KOPT-K1 (cell line): Measurements from ENCODE around the gene KRTAP3-1.
"Not testable (repeated sequence)": the region's sequence is repeated elsewhere in the genome, so short reads cannot be mapped to it uniquely, and the experiment has no call there.

Experiments
- H3K27ac ChIP-seq: fragments of 200-600 bp; sonication (generic); 2 replicates; pipeline ENCODE4 v1.5.1; 2016; ENCODE audit warnings: antibody characterized with exemption, mild to moderate bottlenecking, low read depth, low read length; ENCODE audit not compliant: poor library complexity, severe bottlenecking
- H3K36me3 ChIP-seq: fragments of 200-600 bp; sonication (generic); 2 replicates; pipeline ENCODE4 v1.5.1; 2017; ENCODE audit warnings: antibody characterized with exemption, mild to moderate bottlenecking, low read length, moderate library complexity; ENCODE audit not compliant: insufficient read depth
- H3K9me3 ChIP-seq: fragments of 200-600 bp; sonication (generic); 2 replicates; pipeline ENCODE4 v1.5.1; 2017; ENCODE audit warnings: antibody characterized with exemption, low read length, mild to moderate bottlenecking; ENCODE audit not compliant: insufficient read depth, poor library complexity, severe bottlenecking

The KRTAP3-1 gene

DNA sequence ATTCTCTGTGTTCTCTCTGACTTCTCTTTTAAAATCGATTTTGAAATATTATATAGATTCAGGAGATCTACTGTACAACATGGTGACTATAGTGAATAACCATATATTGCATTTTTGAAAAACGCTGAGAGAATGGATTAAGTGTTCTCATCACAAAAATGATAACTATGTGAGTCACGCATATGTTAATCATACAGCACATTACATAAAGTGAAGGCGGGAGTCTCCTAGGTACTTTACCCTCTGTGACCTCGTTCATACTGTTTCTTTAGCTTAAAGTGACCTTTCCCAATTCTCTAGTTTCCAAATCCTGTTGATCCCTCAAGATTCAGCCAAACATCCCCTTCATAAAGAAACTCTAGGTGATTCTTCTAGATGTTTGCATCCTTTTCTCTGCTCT, 6.1 kb downstream of the KRTAP3-1 start:
- no peaks in the 10 kb centered on the region for H3K9me3 ChIP-seq
- no peaks in the 10 kb centered on the region for H3K36me3 ChIP-seq
- no peak overlapping the region for H3K27ac ChIP-seq

DNA sequence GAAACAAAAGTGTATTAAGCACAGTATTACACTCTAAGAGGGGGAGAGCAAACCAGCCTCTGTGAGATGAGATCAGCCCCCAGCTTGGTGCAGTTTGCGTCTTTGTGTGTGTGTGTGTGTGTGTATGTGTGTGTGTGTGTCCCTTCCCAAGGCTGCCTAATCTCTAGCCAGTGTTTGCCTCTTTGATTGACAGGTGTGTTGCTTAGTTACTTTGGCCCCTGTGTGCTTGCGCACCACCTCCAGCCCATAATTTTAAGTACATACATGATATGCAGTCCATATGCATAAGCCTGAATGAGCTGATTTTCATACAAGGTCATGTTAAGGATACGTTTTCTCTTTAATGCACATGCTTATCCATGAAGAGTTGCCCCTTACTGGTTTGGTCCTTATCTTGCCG, 7.1 kb downstream of the KRTAP3-1 start:
- no peaks in the 10 kb centered on the region for H3K36me3 ChIP-seq
- no peak overlapping the region for H3K27ac ChIP-seq
- H3K9me3 ChIP-seq = no peaks in the 10 kb centered on the region

DNA sequence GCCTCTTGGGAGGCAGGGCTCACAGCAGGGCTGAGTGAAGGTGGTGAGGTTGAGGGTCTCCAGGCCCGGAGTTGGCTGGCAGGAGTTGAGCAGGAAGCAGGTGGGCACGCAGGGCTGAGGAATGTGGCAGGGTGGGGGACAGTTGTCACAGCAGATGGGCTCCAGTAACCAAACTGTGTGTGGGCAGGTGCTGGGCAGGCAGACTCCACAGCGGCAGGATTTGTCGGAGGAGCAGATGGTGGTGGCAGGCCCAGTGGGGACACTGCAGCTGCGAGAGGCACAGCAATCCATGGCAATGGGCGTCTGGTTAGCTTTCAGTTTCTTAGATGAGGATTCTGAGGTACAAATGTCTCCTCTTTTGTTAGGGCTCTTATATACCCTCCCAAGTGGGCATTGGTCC, 9.4 kb downstream of the KRTAP3-1 start, which contains the start of gene KRTAP3-2:
Gene KRTAP3-2 (minus strand): TSS at position 344 of the 400 bp plus-strand sequence. CDS start 53 bp downstream, at position 291.
- not testable (repeated sequence) for H3K36me3 ChIP-seq, H3K9me3 ChIP-seq, H3K27ac ChIP-seq

DNA sequence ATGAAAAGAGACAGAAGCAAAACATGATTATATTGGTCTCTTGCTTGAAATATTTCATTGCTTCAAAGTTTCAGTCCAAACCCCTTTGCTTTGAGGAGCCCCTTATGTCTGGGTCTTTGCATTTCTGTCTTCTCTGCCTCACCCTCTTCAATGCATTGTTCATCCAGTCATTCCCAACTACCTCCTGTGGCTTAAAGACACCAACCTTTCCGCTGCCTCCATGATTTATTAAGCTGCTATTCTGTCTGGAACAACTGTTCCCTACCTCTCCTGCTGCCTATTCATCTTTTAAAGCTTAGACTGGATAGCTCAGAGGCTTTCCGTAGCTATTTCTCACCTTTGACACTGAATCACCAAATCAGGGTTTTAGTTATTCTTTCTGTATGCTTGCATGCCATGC, 11.6 kb downstream of the KRTAP3-1 start:
- Histone ChIP-seq H3K36me3 (no peaks in the 10 kb centered on the region), H3K27ac (no peak overlapping the region)

DNA sequence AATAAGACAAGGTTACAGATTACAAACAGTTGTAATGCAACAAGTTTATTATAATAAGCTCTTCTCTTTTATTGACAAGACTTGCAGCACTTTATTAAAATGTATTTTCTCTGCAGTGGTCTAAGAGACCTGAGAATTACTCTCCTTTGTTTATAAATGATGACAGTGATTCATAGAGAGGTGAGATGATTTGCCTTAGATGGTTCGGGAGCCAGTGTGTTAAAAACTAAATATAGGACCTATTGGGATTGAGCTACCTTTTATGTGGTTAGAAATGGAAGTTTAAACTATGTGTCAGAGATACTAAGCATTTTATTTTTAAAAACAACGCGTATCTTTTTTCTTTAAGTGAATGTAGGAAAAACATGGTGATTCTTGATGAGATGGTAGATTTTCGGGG, 12.1 kb downstream of the KRTAP3-1 start:
- Histone ChIP-seq H3K27ac (no peak overlapping the region), H3K9me3 (no peaks in the 10 kb centered on the region), H3K36me3 (no peaks in the 10 kb centered on the region)

More for the DNA sequence above, 11.6 kb downstream of the KRTAP3-1 start:
- H3K9me3 ChIP-seq = no peaks in the 10 kb centered on the region

DNA sequence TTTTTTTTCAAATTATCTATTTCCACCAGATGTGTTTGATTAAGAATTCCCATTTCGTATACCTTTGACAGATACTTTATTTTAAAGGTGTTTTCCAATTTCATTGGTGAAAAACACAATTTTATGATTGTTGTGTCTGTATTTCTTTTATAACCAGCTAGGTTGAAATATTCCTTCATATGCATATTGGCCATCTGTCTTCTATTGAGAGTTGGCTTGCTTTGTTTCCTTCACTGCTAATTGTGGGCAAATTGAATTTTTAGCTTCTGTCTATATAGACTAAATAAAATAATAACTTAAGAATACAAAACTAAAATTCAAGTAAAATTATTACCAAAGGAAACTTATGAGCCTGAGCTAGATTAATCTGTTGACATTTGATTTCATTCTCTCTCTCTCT, 13.8 kb downstream of the KRTAP3-1 start:
- H3K9me3 ChIP-seq = peaks cover 3% of the 10 kb centered on the region

DNA sequence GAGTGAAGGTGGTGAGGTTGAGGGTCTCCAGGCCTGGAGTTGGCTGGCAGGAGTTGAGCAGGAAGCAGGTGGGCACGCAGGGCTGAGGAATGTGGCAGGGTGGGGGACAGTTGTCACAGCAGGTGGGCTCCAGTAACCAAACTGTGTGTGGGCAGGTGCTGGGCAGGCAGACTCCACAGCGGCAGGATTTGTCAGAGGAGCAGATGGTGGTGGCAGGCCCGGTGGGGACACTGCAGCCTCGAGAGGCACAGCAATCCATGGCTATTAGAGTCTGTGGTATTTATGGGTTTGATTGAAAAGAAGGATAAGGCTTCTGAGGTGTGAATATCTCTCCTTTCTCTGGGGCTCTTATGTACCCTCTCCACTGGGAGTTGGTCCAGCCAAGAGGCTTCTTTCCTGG, 15.1 kb downstream of the KRTAP3-1 start, which contains the start of gene KRTAP3-3:
Gene KRTAP3-3 (minus strand): TSS at position 326 of the 400 bp plus-strand sequence. CDS start 67 bp downstream, at position 259.
- no peak within 1 kb of the TSS for H3K27ac ChIP-seq
- peaks cover 3% of the 10 kb centered on the region for H3K9me3 ChIP-seq
- H3K36me3 ChIP-seq = no peaks in the 10 kb centered on the region

More for the DNA sequence above, 13.8 kb downstream of the KRTAP3-1 start:
- H3K27ac ChIP-seq = no peak overlapping the region
- no peaks in the 10 kb centered on the region for H3K36me3 ChIP-seq

DNA sequence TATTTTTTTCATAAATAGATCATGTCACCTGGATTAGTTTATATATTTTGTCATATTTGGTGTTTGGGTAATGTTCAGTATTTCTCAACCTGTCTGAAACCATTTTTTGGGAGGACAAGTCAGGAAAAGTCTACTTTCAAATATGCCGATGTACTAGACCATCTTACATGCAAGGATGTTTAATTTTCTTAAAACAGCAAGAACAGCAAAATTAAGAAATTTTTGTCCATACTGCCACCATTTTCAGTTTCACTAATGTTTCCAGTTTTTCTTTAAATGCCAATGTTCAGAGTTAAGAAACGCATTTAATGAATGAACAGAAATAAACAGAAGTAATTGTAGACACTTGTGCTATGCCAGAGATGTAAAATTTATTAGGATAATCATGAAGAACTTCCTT, 15.8 kb downstream of the KRTAP3-1 start:
- peaks cover 3% of the 10 kb centered on the region for H3K9me3 ChIP-seq
- H3K36me3 ChIP-seq = no peaks in the 10 kb centered on the region
- H3K27ac ChIP-seq = no peak overlapping the region

DNA sequence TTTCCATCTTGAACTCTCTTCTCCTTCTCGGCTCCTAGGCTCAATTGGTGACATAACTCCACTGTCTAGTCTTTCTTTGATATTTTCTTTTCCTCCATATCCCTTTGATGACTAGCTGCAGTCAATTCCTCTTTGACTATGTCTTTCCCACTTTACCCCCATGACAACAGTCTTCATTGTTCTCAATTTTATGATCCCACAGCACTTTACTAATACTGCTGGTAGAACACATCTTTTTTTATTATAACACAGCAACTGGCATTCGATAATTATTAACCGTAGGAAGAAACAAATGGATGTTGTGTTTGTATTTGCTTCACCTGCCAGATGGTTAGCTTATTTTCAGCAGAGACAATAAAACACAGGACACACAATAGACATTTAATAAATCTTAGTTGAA, 16.3 kb downstream of the KRTAP3-1 start:
- no peaks in the 10 kb centered on the region for H3K36me3 ChIP-seq

DNA sequence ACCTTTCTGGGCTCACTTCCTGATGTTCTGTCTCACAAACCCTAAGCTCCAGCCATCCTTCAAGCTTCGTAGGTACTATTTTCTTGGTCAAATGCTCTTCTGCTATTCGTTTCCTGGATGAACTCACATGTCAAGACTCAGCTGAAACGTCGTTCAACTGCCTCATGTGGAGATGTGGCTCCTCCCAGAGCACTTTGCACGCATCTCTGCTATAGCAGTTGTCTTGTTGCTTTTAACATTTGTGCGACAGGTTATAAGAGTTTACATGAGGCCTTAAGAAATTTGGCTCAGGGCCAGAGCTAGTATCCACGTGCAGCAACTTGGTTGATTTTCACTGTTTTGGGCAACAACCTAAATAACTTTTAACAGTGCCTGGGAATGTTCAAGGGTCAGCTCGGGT, 22.0 kb downstream of the KRTAP3-1 start:
- H3K9me3 ChIP-seq = peaks cover 3% of the 10 kb centered on the region
- no peak overlapping the region for H3K27ac ChIP-seq
- no peaks in the 10 kb centered on the region for H3K36me3 ChIP-seq

More for the DNA sequence above, 16.3 kb downstream of the KRTAP3-1 start:
- Histone ChIP-seq H3K27ac (no peak overlapping the region), H3K9me3 (peaks cover 3% of the 10 kb centered on the region)

DNA sequence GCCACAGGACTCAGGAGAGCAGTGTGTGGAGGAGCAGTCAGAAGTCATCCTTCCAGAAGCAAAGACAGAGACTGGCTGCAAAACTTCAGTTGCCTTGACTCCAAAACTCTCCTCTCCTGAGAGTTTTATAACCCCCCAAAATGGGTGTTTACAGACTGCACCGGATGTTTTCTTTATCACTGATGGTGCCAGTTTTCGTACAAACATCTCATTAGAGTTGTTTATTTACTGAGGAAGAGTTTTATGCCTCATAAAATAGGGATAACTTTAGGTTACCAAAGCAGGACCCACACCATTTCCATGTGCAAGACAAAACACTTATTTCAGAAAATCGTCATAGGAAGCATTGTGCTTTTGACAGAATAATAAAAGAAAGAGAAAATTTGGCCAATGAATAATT, 24.7 kb downstream of the KRTAP3-1 start, which contains the start of gene KRT40:
Gene KRT40 (minus strand): TSS at position 101 of the 400 bp plus-strand sequence. CDS start 53 bp downstream, at position 48.
- Histone ChIP-seq H3K27ac (no peak within 1 kb of the TSS), H3K36me3 (no peaks in the 10 kb centered on the region), H3K9me3 (no peaks in the 10 kb centered on the region)

DNA sequence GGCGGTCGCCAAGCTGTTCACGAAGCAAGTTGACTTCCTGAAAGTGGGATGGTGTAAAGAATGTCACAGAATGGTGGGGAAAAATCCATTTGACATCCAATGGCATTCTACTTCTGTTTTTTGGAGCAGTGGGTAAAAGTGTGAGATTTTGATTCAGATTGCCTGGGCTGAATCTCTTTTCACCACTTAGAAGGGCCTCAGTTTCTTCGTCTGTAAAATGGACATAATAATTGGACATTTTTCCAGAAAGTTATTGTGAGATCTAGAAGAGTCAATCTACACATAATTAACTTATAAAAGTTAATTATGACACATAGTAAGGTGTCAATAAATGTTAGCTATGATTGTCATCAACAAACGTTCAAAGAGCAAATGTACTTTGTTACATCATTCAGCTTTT, 27.8 kb downstream of the KRTAP3-1 start:
- no peaks in the 10 kb centered on the region for H3K9me3 ChIP-seq
- H3K36me3 ChIP-seq = no peaks in the 10 kb centered on the region
- no peak overlapping the region for H3K27ac ChIP-seq

DNA sequence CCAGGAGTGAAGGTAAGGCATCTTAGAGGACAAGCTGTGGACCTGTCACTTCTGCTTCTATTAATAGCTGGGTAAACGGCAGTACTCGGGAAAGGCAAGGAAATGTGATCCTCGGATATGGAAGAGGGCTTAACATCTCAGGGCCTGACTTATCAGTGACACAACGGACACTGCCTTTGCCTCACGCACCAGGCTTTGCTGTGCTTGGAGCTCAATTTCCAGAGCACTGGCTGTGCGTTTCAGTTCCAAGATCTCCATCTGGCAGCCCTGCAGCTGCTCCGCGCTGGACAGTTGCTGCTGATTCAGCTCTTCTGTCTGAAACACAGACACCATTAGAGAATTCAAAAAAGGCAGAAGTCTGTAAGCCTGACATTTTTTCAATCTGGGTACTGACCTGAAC, 28.3 kb downstream of the KRTAP3-1 start:
- no peaks in the 10 kb centered on the region for H3K36me3 ChIP-seq

DNA sequence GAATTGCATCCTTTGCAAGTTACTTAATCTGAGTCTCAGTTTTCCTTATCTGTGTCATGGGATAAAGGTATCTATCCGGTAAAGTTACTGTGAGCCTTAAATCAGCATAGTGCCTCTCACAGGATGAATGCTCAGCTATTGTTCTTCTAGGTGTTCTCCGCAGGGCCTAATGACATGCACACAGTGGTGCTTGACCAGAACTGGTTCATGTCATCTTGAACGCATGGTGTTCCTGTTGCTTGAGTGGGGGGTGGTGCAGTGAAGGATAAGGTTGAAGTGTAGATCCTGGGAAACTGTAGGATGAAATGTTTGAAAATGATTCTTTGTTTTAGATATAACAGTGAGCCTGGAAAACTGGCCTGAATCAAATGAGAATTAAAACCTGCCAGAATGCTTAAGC, 28.8 kb downstream of the KRTAP3-1 start:
- H3K36me3 ChIP-seq = no peaks in the 10 kb centered on the region

More for the DNA sequence above, 28.3 kb downstream of the KRTAP3-1 start:
- H3K27ac ChIP-seq = no peak overlapping the region
- no peaks in the 10 kb centered on the region for H3K9me3 ChIP-seq

DNA sequence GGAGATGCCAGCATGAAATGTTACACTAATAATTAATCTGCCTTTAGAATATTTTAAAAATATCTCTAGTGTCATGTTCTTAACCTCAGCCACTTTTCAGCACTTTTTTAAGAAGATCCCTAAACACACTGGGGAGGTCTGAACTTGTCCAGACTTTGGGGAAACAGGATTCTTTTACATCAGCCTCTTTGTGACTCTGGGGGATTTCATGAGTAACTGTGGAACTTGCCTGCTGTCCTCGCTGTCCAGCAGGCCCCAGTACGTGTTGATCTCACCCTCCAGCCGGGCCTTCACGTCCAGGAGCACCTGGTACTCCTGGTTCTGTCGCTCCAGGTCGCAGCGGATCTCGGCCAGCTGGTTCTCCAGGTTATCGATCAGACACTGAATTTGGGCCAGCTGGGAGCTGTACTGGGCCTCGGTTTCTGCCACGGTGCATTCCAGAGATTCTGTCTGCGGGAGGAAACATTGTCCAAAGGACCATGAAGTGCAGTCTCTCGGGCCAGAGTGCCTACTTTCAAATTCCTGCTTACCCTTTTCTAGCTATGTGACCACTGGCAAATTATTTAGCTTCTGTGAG, 30.3 kb downstream of the KRTAP3-1 start:
- no peak overlapping the region for H3K27ac ChIP-seq
- no peaks in the 10 kb centered on the region for H3K9me3 ChIP-seq

More for the DNA sequence above, 28.8 kb downstream of the KRTAP3-1 start:
- Histone ChIP-seq H3K9me3 (no peaks in the 10 kb centered on the region), H3K27ac (no peak overlapping the region)

DNA sequence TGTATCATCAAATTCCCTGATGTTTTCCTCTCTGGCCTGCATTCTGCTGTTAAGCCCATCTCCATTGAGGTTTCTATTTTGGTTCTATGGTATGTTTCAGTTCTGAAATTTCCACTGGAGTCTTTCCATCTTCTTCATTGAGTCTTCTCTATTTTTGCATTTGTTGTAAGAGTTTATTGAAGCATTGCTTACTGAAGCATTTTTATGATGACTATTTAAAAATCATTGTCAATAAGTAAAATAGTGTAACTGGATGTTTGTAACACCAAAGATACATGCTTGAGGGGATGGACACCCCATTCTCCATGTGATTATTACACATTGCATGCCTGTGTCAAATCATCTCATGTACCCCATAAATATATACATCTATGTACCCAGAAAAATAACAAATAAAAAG, 33.4 kb downstream of the KRTAP3-1 start:
- Histone ChIP-seq H3K27ac (no peak overlapping the region), H3K9me3 (no peaks in the 10 kb centered on the region), H3K36me3 (no peaks in the 10 kb centered on the region)

More for the DNA sequence above, 30.3 kb downstream of the KRTAP3-1 start:
- no peaks in the 10 kb centered on the region for H3K36me3 ChIP-seq
